Non-pigmented ciliary epithelial cell (primary cell): Measurements from ENCODE around the gene FRRS1L.

Experiments used
- DNase-seq: peaks from one replicate; pipeline ENCODE4 v3.0.0-alpha.2; 2010; ENCODE audit warnings: low read depth

The FRRS1L gene

GRCh38 chr9:109166771-109167601 lies at the start of gene FRRS1L:
Gene FRRS1L (minus strand): TSS chr9:109167249. CDS start chr9:109167138, 111 bp downstream.
- DNase-seq = no peak

GRCh38 chr9:109214414-109214813 lies 47.4 kb upstream of the FRRS1L start:
- DNase-seq = no peak

GRCh38 chr9:109213285-109214121 lies 46.5 kb upstream of the FRRS1L start:
- DNase-seq = no peak

- DNase-seq = no peak
These were observed 45.7 kb upstream of the FRRS1L start for GRCh38 chr9:109212768-109213167.

GRCh38 chr9:109206670-109207069 lies 39.6 kb upstream of the FRRS1L start:
- DNase-seq = no peak

- no peak for DNase-seq
These were observed 38.5 kb upstream of the FRRS1L start for GRCh38 chr9:109205526-109205925.

- no peak for DNase-seq
These were observed 36.8 kb upstream of the FRRS1L start for GRCh38 chr9:109203761-109204360.

- no peak for DNase-seq
These were observed 32.6 kb upstream of the FRRS1L start for GRCh38 chr9:109199676-109200075.

- DNase-seq = no peak
These were observed 31.8 kb upstream of the FRRS1L start for GRCh38 chr9:109198736-109199382.

GRCh38 chr9:109193974-109194556 lies 27.0 kb upstream of the FRRS1L start:
- DNase-seq = no peak

- no peak for DNase-seq
These were observed 25.8 kb upstream of the FRRS1L start for GRCh38 chr9:109192732-109193361.

- no peak for DNase-seq
These were observed 24.7 kb upstream of the FRRS1L start for GRCh38 chr9:109191746-109192145.

GRCh38 chr9:109190151-109190550 lies 23.1 kb upstream of the FRRS1L start:
- DNase-seq = no peak

GRCh38 chr9:109186857-109187520 lies 19.9 kb upstream of the FRRS1L start:
- no peak for DNase-seq

- DNase-seq = no peak
These were observed 16.1 kb upstream of the FRRS1L start for GRCh38 chr9:109182940-109183798.

GRCh38 chr9:109182550-109182939 lies 15.5 kb upstream of the FRRS1L start:
- no peak for DNase-seq

GRCh38 chr9:109181284-109181683 lies 14.2 kb upstream of the FRRS1L start:
- no peak for DNase-seq

- no peak for DNase-seq
These were observed 12.9 kb upstream of the FRRS1L start for GRCh38 chr9:109179801-109180523.

GRCh38 chr9:109176963-109177362 lies 9.9 kb upstream of the FRRS1L start:
- no peak for DNase-seq
